Non-pigmented ciliary epithelial cell (primary cell): ENCODE results near the gene PRPF18.
"Not testable (repeated sequence)": the region's sequence is repeated elsewhere in the genome, so short reads cannot be mapped to it uniquely, and the experiment has no call there.

Source experiments
- DNase-seq: peaks from one replicate; pipeline ENCODE4 v3.0.0-alpha.2; 2010; ENCODE audit warnings: low read depth

Gene PRPF18

GRCh38 chr10:13586676-13587355 lies at the start of gene PRPF18:
PRPF18 (plus strand) TSS chr10:13586965; CDS start chr10:13587087, 122 bp downstream.
- DNase-seq = peak; percentile 53

GRCh38 chr10:13537985-13538384 lies 48.8 kb upstream of the PRPF18 start:
- DNase-seq = not testable (repeated sequence)

- DNase-seq = no peak
Measured at GRCh38 chr10:13542533-13542932, 44.2 kb upstream of the PRPF18 start.

- no peak for DNase-seq
Measured at GRCh38 chr10:13550802-13551201, 36.0 kb upstream of the PRPF18 start.

- no peak for DNase-seq
Measured at GRCh38 chr10:13555884-13556510, 30.8 kb upstream of the PRPF18 start.

- no peak for DNase-seq
Measured at GRCh38 chr10:13559124-13559700, 27.6 kb upstream of the PRPF18 start.

- DNase-seq = peak; percentile 28
Measured at GRCh38 chr10:13560597-13560996, 26.2 kb upstream of the PRPF18 start.

GRCh38 chr10:13563481-13564445 lies 23.0 kb upstream of the PRPF18 start:
- DNase-seq = no peak

- DNase-seq = no peak
Measured at GRCh38 chr10:13564576-13564975, 22.2 kb upstream of the PRPF18 start.

- DNase-seq = no peak
Measured at GRCh38 chr10:13567030-13567429, 19.7 kb upstream of the PRPF18 start.

GRCh38 chr10:13571541-13571940 lies 15.2 kb upstream of the PRPF18 start:
- no peak for DNase-seq

GRCh38 chr10:13573960-13574359 lies 12.8 kb upstream of the PRPF18 start:
- no peak for DNase-seq

- no peak for DNase-seq
Measured at GRCh38 chr10:13585195-13585751, 1.5 kb upstream of the PRPF18 start.

- DNase-seq = no peak
Measured at GRCh38 chr10:13585943-13586342, 822 bp upstream of the PRPF18 start.

- DNase-seq = no peak
Measured at GRCh38 chr10:13587391-13587790, 626 bp downstream of the PRPF18 start.

- no peak for DNase-seq
Measured at GRCh38 chr10:13589316-13589715, 2.6 kb downstream of the PRPF18 start.

GRCh38 chr10:13590886-13591285 lies 4.1 kb downstream of the PRPF18 start:
- no peak for DNase-seq

- DNase-seq = no peak
Measured at GRCh38 chr10:13592306-13592705, 5.5 kb downstream of the PRPF18 start.

- DNase-seq = no peak
Measured at GRCh38 chr10:13593535-13593934, 6.8 kb downstream of the PRPF18 start.

- no peak for DNase-seq
Measured at GRCh38 chr10:13594641-13595040, 7.9 kb downstream of the PRPF18 start.

GRCh38 chr10:13597909-13598308 lies 11.1 kb downstream of the PRPF18 start:
- no peak for DNase-seq
